ENCODE measurements around the gene COL15A1.

Gene COL15A1

GRCh38 chr9:98974106-98974505 is 30.4 kb downstream of the COL15A1 start:
- no peak for DNase-seq

DNA sequence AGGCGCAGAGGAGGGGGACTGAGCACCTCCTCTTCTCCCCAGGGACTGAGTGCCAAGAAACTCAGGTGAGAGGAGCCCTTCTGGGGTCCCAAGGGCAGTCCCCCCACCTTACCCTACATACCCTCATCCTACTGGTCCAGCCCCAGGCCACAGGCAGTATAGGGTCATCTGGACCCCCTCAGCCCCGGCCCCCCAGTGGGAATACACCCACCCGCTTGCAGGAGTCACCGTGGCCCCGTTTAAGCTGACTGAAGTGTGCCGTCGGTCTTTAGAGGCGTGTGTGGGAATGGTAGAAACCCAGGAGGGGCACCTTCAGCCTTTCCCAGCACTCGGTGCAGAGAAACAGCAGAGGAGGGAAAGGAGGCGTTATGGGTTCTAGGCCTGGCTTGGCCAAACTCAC is 30.8 kb downstream of the COL15A1 start:
- no peak for DNase-seq

DNA sequence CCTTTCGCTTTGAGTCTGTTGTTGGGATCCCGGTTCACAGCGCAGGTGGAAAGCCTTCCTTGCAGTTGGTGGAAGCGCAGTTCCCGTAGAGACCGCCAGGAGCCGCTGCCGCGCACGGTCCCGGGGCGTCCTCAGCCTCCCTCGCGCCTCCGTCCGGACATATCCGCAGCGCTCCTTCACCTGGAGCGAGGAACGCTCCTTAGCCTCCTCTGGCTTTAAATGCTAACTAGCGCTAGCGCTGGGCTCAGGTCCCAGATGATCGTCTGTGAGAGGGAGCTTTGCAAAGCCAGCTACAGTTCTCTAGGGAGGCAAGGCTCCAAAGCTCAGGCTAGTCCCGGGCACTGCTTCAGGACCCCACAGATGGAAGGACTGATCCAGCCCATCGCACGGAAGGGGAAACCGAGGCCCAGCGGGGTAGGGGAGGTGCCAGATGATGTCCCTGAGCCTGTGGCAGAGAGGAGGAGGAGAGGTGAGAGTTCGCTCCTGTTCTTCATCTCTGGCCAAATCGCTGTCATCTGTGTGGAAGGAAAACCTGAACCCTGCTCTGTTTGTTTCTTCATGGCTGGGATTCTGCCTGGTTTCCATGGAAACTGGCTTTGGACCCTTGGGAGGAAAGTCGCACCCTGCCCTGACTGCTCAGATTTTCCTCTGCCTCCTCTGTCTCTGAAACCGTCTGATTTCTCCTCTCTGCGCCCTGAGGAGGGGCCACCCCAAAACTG is 31.4 kb downstream of the COL15A1 start:
- peak; percentile 87 to 90 for DNase-seq

GRCh38 chr9:98975838-98976237 is 32.1 kb downstream of the COL15A1 start:
- no peak for DNase-seq

GRCh38 chr9:98977246-98977714 is 33.6 kb downstream of the COL15A1 start:
- no peak for DNase-seq

DNA sequence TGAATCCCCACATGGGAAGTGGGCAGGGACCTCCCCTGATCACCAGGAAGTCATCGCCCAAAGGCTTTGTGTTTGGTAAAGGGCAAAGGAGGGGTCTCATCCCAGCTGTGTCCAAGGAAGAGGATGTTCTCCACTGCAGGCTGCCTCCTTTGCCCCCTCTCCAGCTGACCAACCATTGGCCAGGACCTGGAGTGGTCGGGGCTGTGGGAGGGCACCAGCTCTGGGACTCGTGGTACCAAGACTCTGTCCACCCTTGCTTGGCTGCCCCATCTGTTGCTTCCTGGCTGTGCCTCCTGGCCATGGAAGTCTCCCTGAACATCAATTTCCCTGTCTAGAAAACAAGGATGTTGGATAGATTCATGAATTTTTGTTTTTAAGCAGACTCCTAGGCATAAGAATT is 34.1 kb downstream of the COL15A1 start:
- no peak for DNase-seq

DNA sequence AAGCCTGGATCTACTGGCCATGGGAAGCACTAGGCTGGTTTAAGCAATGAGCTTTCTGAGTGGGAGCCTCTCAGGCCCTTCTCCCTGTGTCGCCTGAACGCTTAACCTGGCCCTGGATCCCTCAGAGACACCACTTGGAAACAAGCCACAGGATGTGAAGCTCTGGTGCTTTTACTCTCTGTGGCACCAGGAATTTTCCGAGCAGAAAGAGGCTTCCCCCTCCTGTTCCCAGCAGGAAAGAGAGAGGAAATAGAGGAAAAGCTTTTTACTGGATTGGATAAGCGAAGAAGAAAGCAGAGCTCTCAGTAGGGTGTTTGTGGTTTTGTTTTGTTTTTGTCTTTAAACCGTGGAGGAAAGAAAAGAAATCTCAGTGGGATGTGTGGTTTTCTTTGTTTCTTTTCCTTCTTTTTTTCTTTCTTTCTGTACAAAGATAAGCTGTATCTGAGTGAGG is 34.5 kb downstream of the COL15A1 start:
- no peak for DNase-seq

GRCh38 chr9:98980291-98980690 is 36.6 kb downstream of the COL15A1 start:
- no peak for DNase-seq

- no peak for DNase-seq
These were observed 39.9 kb downstream of the COL15A1 start for GRCh38 chr9:98983295-98984268.

- no peak for DNase-seq
These were observed 41.9 kb downstream of the COL15A1 start for GRCh38 chr9:98985596-98985995.

GRCh38 chr9:98986866-98987651 is 43.4 kb downstream of the COL15A1 start:
- DNase-seq, result no peak

- DNase-seq, result no peak
These were observed 45.6 kb downstream of the COL15A1 start for GRCh38 chr9:98989036-98990000.

GRCh38 chr9:98990181-98990870 is 46.6 kb downstream of the COL15A1 start:
- no peak for DNase-seq

- no peak for DNase-seq
These were observed 48.6 kb downstream of the COL15A1 start for GRCh38 chr9:98992107-98992884.

- no peak for DNase-seq
These were observed 49.3 kb downstream of the COL15A1 start for GRCh38 chr9:98992885-98993569.

- peak; percentile 70 to 79 for DNase-seq
These were observed 49.9 kb downstream of the COL15A1 start for GRCh38 chr9:98993570-98993945.

- no peak for DNase-seq
These were observed 50.7 kb downstream of the COL15A1 start for GRCh38 chr9:98994172-98995058.

GRCh38 chr9:98995059-98995671 is 51.5 kb downstream of the COL15A1 start:
- DNase-seq, result peak in 1 of 2 experiments; percentile 0
